Caco-2 (cell line): ENCODE results near the gene PAK1. TPM values are rescaled to one million over a fixed set of nuclear protein-coding genes. Genes with fewer than 3 reads are reported as not detected.

Experiments used
- BruUV-seq: library from RNA; stranded (reverse); fragments of 400-500 nt; replicated peaks from 2 replicates; lab custom pipeline; 2021; lab: Mats Ljungman, UMichigan
- CTCF ChIA-PET: fragments of 300-600 bp; sonication (Branson Sonifier 250); formaldehyde crosslinking; loops from one replicate; lab custom pipeline; 2022; ENCODE audit warnings: antibody characterized with exemption; lab: Charles Lee
- POLR2A ChIA-PET: fragments of 300-600 bp; sonication (Branson Sonifier 250); formaldehyde crosslinking; loops from one replicate; lab custom pipeline; 2022; ENCODE audit warnings: antibody characterized with exemption; lab: Charles Lee
- DNase-seq, 2 experiments: peaks; one replicate each; pipeline versions ENCODE4 v3.0.0 to v3.0.0-alpha.2; 2020 to 2022
- H3K27me3 ChIP-seq: replicated peaks from 2 replicates; pipeline ENCODE4 v1.6.0; 2011; ENCODE audit warnings: low read length; ENCODE audit not compliant: control insufficient read depth, insufficient read depth
- H3K36me3 ChIP-seq: 2 replicates; pipeline ENCODE4 v1.5.1; 2011; ENCODE audit warnings: low read length; ENCODE audit not compliant: control insufficient read depth, insufficient read depth
- H3K4me1 ChIP-seq: fragments of 250-450 bp; sonication (Bioruptor Pico); 2 replicates; pipeline ENCODE4 v1.5.1; 2020; ENCODE audit warnings: mild to moderate bottlenecking
- H3K4me3 ChIP-seq: 2 replicates; pipeline ENCODE4 v1.5.1; 2011; ENCODE audit warnings: low read depth, mild to moderate bottlenecking, control low read depth, low read length
- H3K9me3 ChIP-seq: fragments of 250-450 bp; sonication (Bioruptor Pico); 2 replicates; pipeline ENCODE4 v1.5.1; 2020; ENCODE audit warnings: mild to moderate bottlenecking, moderate library complexity
- H3K27ac Mint-ChIP-seq: one replicate; pipeline ENCODE4 v1.8.0; 2022; ENCODE audit warnings: mixed read lengths; ENCODE audit not compliant: unreplicated experiment
- H3K27me3 Mint-ChIP-seq: one replicate; pipeline ENCODE4 v1.8.0; 2022; ENCODE audit warnings: mixed read lengths; ENCODE audit not compliant: insufficient read depth, unreplicated experiment
- H3K36me3 Mint-ChIP-seq: one replicate; pipeline ENCODE4 v1.8.0; 2022; ENCODE audit warnings: mild to moderate bottlenecking, mixed read lengths; ENCODE audit not compliant: insufficient read depth, unreplicated experiment
- H3K4me1 Mint-ChIP-seq: one replicate; pipeline ENCODE4 v1.8.0; 2022; ENCODE audit warnings: low read depth, mixed read lengths; ENCODE audit not compliant: unreplicated experiment
- H3K4me3 Mint-ChIP-seq: one replicate; pipeline ENCODE4 v1.8.0; 2022; ENCODE audit warnings: mild to moderate bottlenecking, moderate library complexity, mixed read lengths; ENCODE audit not compliant: unreplicated experiment
- H3K9me3 Mint-ChIP-seq: one replicate; pipeline ENCODE4 v1.8.0; 2022; ENCODE audit warnings: mixed read lengths; ENCODE audit not compliant: unreplicated experiment
- CTCF ChIP-seq, 2 experiments: fragments of 200-600 bp in 1 of 2; IDR thresholded peaks; 1 replicate in 1 of 2; 2 replicates in 1 of 2; pipeline versions ENCODE4 v1.5.1 to v1.8.0; 2011 to 2022; ENCODE audit warnings: antibody characterized with exemption in 1 of 2, control low read depth in 1 of 2, inconsistent platforms in 1 of 2, low read depth in 1 of 2, low read length in 1 of 2, mild to moderate bottlenecking in 1 of 2, moderate library complexity in 1 of 2; ENCODE audit not compliant: insufficient read depth in 1 of 2, severe bottlenecking in 1 of 2, unreplicated experiment in 1 of 2
- intact Hi-C: fragments of 100-400 bp; cut with micrococcal nuclease; formaldehyde crosslinking; loops from one replicate; pipeline ENCODE4 v1.10.0; 2022; ENCODE audit not compliant: unreplicated experiment
- total RNA-seq: library from RNA; stranded (reverse); gene quantifications from 2 replicates; pipeline ENCODE4 v1.2.3, GENCODE V29; 2022

The PAK1 gene
- total RNA-seq, 1 experiment from 2014 or later: 81.1 TPM

- H3K36me3 Mint-ChIP-seq: no peaks in the 10 kb centered on the region
- CTCF ChIA-PET: no interaction called here
- intact Hi-C loops: no loop called here
Measured at GRCh38 chr11:77322506-77322905, 151.4 kb downstream of the PAK1 start.

GRCh38 chr11:77320351-77320750, 153.5 kb downstream of the PAK1 start:
- Mint-ChIP-seq H3K4me3 (no peak overlapping the region), H3K36me3 (no peaks in the 10 kb centered on the region), H3K27me3 (no peaks in the 10 kb centered on the region), H3K4me1 (no peaks in the 10 kb centered on the region), H3K9me3 (no peaks in the 10 kb centered on the region), H3K27ac (no peak overlapping the region)
- Histone ChIP-seq H3K9me3 (no peaks in the 10 kb centered on the region), H3K4me3 (no peak overlapping the region), H3K4me1 (no peaks in the 10 kb centered on the region), H3K36me3 (peaks cover 4% of the 10 kb centered on the region; the same call in 1 of the 2 replicates), H3K27me3 (no peaks in the 10 kb centered on the region)
- no TSS peak for BruUV-seq
- DNase-seq: no peak
- CTCF ChIA-PET: interaction anchor here (0.6 kb wide), 1 partner anchor 123 kb away, joined by 3 read pairs; no protein-coding TSS in a partner anchor
- TF ChIP-seq CTCF (IDR thresholded peaks at IDR 0.05; ENCODE audit: insufficient read depth in 1 of 2, low read depth in 1 of 2, low read length in 1 of 2, severe bottlenecking in 1 of 2, unreplicated experiment in 1 of 2): no peak
- intact Hi-C loops: no loop called here
- POLR2A ChIA-PET: no interaction called here

More at GRCh38 chr11:77322506-77322905, 151.4 kb downstream of the PAK1 start:
- H3K9me3 ChIP-seq: no peaks in the 10 kb centered on the region
- H3K4me3 Mint-ChIP-seq: no peak overlapping the region
- no peaks in the 10 kb centered on the region for H3K4me1 Mint-ChIP-seq
- H3K27ac Mint-ChIP-seq: no peak overlapping the region
- H3K4me1 ChIP-seq: no peaks in the 10 kb centered on the region
- BruUV-seq: no TSS peak
- no peak overlapping the region for H3K4me3 ChIP-seq
- POLR2A ChIA-PET: no interaction called here
- no peaks in the 10 kb centered on the region for H3K27me3 Mint-ChIP-seq
- no peaks in the 10 kb centered on the region for H3K27me3 ChIP-seq
- no peak for TF ChIP-seq CTCF (IDR thresholded peaks at IDR 0.05; ENCODE audit: insufficient read depth in 1 of 2, low read depth in 1 of 2, low read length in 1 of 2, severe bottlenecking in 1 of 2, unreplicated experiment in 1 of 2)
- no peaks in the 10 kb centered on the region for H3K9me3 Mint-ChIP-seq
- H3K36me3 ChIP-seq: peaks cover 4% of the 10 kb centered on the region; the same call in 1 of the 2 replicates
- no peak for DNase-seq

- peaks cover 4% of the 10 kb centered on the region; the same call in 1 of the 2 replicates for H3K36me3 ChIP-seq
- H3K4me3 Mint-ChIP-seq: no peak overlapping the region
- H3K4me1 Mint-ChIP-seq: no peaks in the 10 kb centered on the region
- DNase-seq: no peak
- no peak for TF ChIP-seq CTCF (IDR thresholded peaks at IDR 0.05; ENCODE audit: insufficient read depth in 1 of 2, low read depth in 1 of 2, low read length in 1 of 2, severe bottlenecking in 1 of 2, unreplicated experiment in 1 of 2)
- H3K4me1 ChIP-seq: no peaks in the 10 kb centered on the region
- no peaks in the 10 kb centered on the region for H3K9me3 Mint-ChIP-seq
- no TSS peak for BruUV-seq
- no peaks in the 10 kb centered on the region for H3K27me3 ChIP-seq
- H3K4me3 ChIP-seq: no peak overlapping the region
- no peaks in the 10 kb centered on the region for H3K36me3 Mint-ChIP-seq
- ChIA-PET CTCF (interaction anchor here (0.6 kb wide), 2 partner anchors 185 to 1069 kb away, joined by 4 read pairs; no protein-coding TSS in a partner anchor), POLR2A (interaction anchor here (0.7 kb wide), 1 partner anchor 14 kb away, joined by 4 read pairs; no protein-coding TSS in a partner anchor)
- no peaks in the 10 kb centered on the region for H3K9me3 ChIP-seq
- intact Hi-C loops: loop anchor here (10.0 kb wide), 1 partner anchor 226 kb away; no protein-coding TSS in a partner anchor
- no peak overlapping the region for H3K27ac Mint-ChIP-seq
- H3K27me3 Mint-ChIP-seq: no peaks in the 10 kb centered on the region
Measured at GRCh38 chr11:77318600-77318999, 155.3 kb downstream of the PAK1 start.
